NCI-H1694 (cell line): ENCODE results near the gene PUDP.

Source experiments
- DNase-seq: peaks from one replicate; lab custom pipeline; 2025; lab: John Stamatoyannopoulos, UW

Gene PUDP

GRCh38 chrX:7146703-7147412, 1.1 kb downstream of the PUDP start:
- DNase-seq: no peak

- DNase-seq: no peak
Measured at GRCh38 chrX:7146020-7146702, 1.8 kb downstream of the PUDP start.

- no peak for DNase-seq
Measured at GRCh38 chrX:7145454-7145853, 2.5 kb downstream of the PUDP start.

GRCh38 chrX:7143941-7144525, 3.9 kb downstream of the PUDP start:
- no peak for DNase-seq

- no peak for DNase-seq
Measured at GRCh38 chrX:7143076-7143475, 4.9 kb downstream of the PUDP start.

- DNase-seq: no peak
Measured at GRCh38 chrX:7139202-7140081, 8.5 kb downstream of the PUDP start.

- DNase-seq: no peak
Measured at GRCh38 chrX:7134981-7135380, 13.0 kb downstream of the PUDP start.

- DNase-seq: no peak
Measured at GRCh38 chrX:7133050-7133440, 14.9 kb downstream of the PUDP start.

GRCh38 chrX:7132335-7133049, 15.5 kb downstream of the PUDP start:
- DNase-seq: no peak

- no peak for DNase-seq
Measured at GRCh38 chrX:7131621-7132020, 16.3 kb downstream of the PUDP start.

- no peak for DNase-seq
Measured at GRCh38 chrX:7127056-7127455, 20.9 kb downstream of the PUDP start.

GRCh38 chrX:7120878-7121219, 27.1 kb downstream of the PUDP start:
- no peak for DNase-seq

- DNase-seq: no peak
Measured at GRCh38 chrX:7119950-7120877, 27.7 kb downstream of the PUDP start.

- DNase-seq: no peak
Measured at GRCh38 chrX:7117587-7117986, 30.4 kb downstream of the PUDP start.

GRCh38 chrX:7116081-7116480, 31.9 kb downstream of the PUDP start:
- no peak for DNase-seq

- no peak for DNase-seq
Measured at GRCh38 chrX:7115557-7115956, 32.4 kb downstream of the PUDP start.

- DNase-seq: no peak
Measured at GRCh38 chrX:7112071-7112470, 35.9 kb downstream of the PUDP start.

GRCh38 chrX:7111518-7111917, 36.4 kb downstream of the PUDP start:
- no peak for DNase-seq

GRCh38 chrX:7110821-7111276, 37.1 kb downstream of the PUDP start:
- DNase-seq: no peak
